Kidney (tissue), 14 donors: ENCODE results near the gene MED13L. TPM values are rescaled to one million over a fixed set of nuclear protein-coding genes. Genes with fewer than 3 reads are reported as not detected.

Source experiments
- DNase-seq, 5 donors: peaks; one replicate each; pipeline ENCODE4 v3.0.0-alpha.2; 2013 to 2020
- FAIRE-seq: peaks from 2 replicates; lab custom pipeline; 2012; peaks lifted over from hg19 to GRCh38; lab: Jason Lieb, UNC
- H3K27ac ChIP-seq, 2 donors: one replicate each; pipeline ENCODE4 v1.7.0; 2013; ENCODE audit warnings: low read depth in 2 of 2, low read length in 2 of 2, inconsistent platforms in 1 of 2
- H3K27me3 ChIP-seq: one replicate; pipeline ENCODE4 v1.7.1; 2013; ENCODE audit warnings: low read length, inconsistent platforms; ENCODE audit not compliant: control insufficient read depth, insufficient read depth
- H3K36me3 ChIP-seq, 3 donors: one replicate each; pipeline versions ENCODE4 v1.7.0 to v1.7.1; 2013; ENCODE audit warnings: low read length in 3 of 3, control low read depth in 1 of 3, inconsistent platforms in 1 of 3; ENCODE audit not compliant: insufficient read depth in 3 of 3, control insufficient read depth in 2 of 3
- H3K4me1 ChIP-seq, 3 donors: one replicate each; pipeline versions ENCODE4 v1.7.0 to v1.7.1; 2013; ENCODE audit warnings: low read length in 3 of 3, inconsistent platforms in 1 of 3, low read depth in 1 of 3; ENCODE audit not compliant: control insufficient read depth in 2 of 3, insufficient read depth in 2 of 3
- H3K4me3 ChIP-seq, 3 donors: one replicate each; pipeline versions ENCODE4 v1.7.0 to v1.8.1; 2013; ENCODE audit warnings: low read length in 3 of 3, control low read depth in 1 of 3, inconsistent platforms in 1 of 3
- H3K9ac ChIP-seq, 3 donors: one replicate each; pipeline versions ENCODE4 v1.7.0 to v1.7.1; 2013; ENCODE audit warnings: low read length in 3 of 3, control low read depth in 1 of 3, inconsistent platforms in 1 of 3
- H3K9me3 ChIP-seq, 3 donors: one replicate each; pipeline versions ENCODE4 v1.7.0 to v1.7.1; 2013; ENCODE audit warnings: low read length in 3 of 3, control low read depth in 1 of 3, inconsistent platforms in 1 of 3; ENCODE audit not compliant: control insufficient read depth in 2 of 3, insufficient read depth in 1 of 3
- intact Hi-C: fragments of 100-400 bp; cut with DNase I; formaldehyde crosslinking; loops from one replicate; pipeline ENCODE4 v1.11.1; 2022
- polyA plus RNA-seq: library from polyadenylated mRNA; stranded (reverse); fragments of 350-450 nt; fragmentation: Illumina TruSeq; extraction: RNeasy Lipid Tissue Mini Kit (QIAGEN cat#74804); gene quantifications from one replicate; pipeline ENCODE4 v1.2.3, GENCODE V29; 2014; ENCODE audit warnings: low read depth, low replicate concordance; ENCODE audit not compliant: insufficient read depth
- total RNA-seq: library from RNA; stranded (reverse); fragmentation: NEBNext Ultra II Directional; extraction: Animal tissue kit (Norgen Biotek cat#: 25700); gene quantifications from one replicate; pipeline ENCODE4 v1.2.1, GENCODE V29; 2021
- TF ChIP-seq, protein P1 (sequence below): IDR thresholded peaks from 3 replicates; pipeline ENCODE4 v1.5.1; 2012; ENCODE audit warnings: mild to moderate bottlenecking, moderate library complexity, borderline replicate concordance; ENCODE audit not compliant: insufficient read depth; ENCODE audit errors: extremely low read depth
- donor health status: control.
- donor health status: control.
- donor health status: control.
- donor health status: control.
- donor health status: control.
- donor health status: DM: yes; HTN: yes; CAD: no.
- donor health status: Normal renal cell carcinoma (clear cell type).

MED13L gene
- total and polyA plus RNA-seq, 2 donors from 2014 or later, result 7.1 to 153 TPM

- no peak overlapping the region for H3K27ac ChIP-seq
- DNase-seq (no peak), FAIRE-seq (no peak)
- H3K4me1 ChIP-seq, result peaks cover 0 to 5% (median 0%) of the 10 kb centered on the region in 3 donors
- TF ChIP-seq, protein P1, sequence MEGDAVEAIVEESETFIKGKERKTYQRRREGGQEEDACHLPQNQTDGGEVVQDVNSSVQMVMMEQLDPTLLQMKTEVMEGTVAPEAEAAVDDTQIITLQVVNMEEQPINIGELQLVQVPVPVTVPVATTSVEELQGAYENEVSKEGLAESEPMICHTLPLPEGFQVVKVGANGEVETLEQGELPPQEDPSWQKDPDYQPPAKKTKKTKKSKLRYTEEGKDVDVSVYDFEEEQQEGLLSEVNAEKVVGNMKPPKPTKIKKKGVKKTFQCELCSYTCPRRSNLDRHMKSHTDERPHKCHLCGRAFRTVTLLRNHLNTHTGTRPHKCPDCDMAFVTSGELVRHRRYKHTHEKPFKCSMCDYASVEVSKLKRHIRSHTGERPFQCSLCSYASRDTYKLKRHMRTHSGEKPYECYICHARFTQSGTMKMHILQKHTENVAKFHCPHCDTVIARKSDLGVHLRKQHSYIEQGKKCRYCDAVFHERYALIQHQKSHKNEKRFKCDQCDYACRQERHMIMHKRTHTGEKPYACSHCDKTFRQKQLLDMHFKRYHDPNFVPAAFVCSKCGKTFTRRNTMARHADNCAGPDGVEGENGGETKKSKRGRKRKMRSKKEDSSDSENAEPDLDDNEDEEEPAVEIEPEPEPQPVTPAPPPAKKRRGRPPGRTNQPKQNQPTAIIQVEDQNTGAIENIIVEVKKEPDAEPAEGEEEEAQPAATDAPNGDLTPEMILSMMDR, result no peak
- no peak overlapping the region for H3K4me3 ChIP-seq
- H3K36me3 ChIP-seq, result no peaks in the 10 kb centered on the region
- intact Hi-C loops, result no loop called here
- H3K27me3 ChIP-seq, result no peaks in the 10 kb centered on the region
- no peak overlapping the region for H3K9ac ChIP-seq
- H3K9me3 ChIP-seq, result no peaks in the 10 kb centered on the region
These were observed 19.8 kb upstream of the MED13L start for GRCh38 chr12:116297224-116297834.

GRCh38 chr12:116295327-116296263, 18.1 kb upstream of the MED13L start:
- H3K9me3 ChIP-seq, result no peaks in the 10 kb centered on the region
- H3K4me3 ChIP-seq, result peak overlapping the region in 1 of 3 donors; percentile 4
- H3K4me1 ChIP-seq, result peaks cover 0 to 5% (median 0%) of the 10 kb centered on the region in 3 donors
- intact Hi-C loops, result no loop called here
- H3K36me3 ChIP-seq, result no peaks in the 10 kb centered on the region
- DNase-seq, result peak in 1 of 5 donors; percentile 66
- H3K27me3 ChIP-seq, result no peaks in the 10 kb centered on the region
- no peak overlapping the region for H3K27ac ChIP-seq
- H3K9ac ChIP-seq, result no peak overlapping the region
- TF ChIP-seq, protein P1, result no peak
- FAIRE-seq, result no peak

DNA sequence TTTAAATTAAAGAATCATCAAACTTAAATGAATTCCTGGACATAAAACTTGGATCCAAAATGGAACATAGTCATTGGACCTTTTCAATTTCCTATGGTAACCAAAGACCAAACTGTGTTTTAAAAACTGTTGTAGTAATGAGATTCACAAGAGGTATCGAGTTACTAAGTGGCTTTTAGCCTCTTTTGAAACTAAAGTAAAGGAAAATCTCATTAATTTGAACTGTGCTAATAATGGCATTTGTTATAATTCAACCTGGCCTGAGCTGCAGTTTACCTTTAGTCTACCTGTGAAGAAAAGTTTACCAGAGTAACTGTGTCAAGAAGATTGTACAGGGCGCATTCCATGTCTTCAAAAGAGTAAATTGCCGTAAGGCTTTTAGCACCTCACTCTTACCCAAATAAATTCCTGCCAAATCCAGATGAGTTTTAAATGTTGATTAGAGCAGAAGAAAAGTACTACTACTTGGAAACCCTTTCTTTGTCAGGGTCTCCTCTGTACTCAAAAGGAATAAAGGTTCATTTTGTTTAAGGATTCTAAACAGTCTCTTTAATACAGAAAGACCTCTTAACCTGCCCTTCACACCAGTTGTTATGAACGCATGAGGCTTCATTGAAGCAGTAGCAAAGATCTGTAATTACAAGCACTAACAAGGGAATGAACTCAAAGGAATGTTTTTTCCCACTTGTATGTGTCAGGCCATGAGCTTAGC, 17.1 kb upstream of the MED13L start:
- FAIRE-seq, result no peak
- Histone ChIP-seq H3K9ac (no peak overlapping the region), H3K4me3 (no peak overlapping the region), H3K27ac (no peak overlapping the region), H3K9me3 (no peaks in the 10 kb centered on the region), H3K27me3 (no peaks in the 10 kb centered on the region), H3K4me1 (peaks cover 0 to 5% (median 0%) of the 10 kb centered on the region in 3 donors), H3K36me3 (no peaks in the 10 kb centered on the region)
- peak in 2 of 5 donors; percentile 67 to 71 for DNase-seq
- intact Hi-C loops, result no loop called here
- TF ChIP-seq, protein P1, result no peak
